Prostate gland (tissue), 2 donors: ENCODE data around the gene DOCK11.

Experiments
- POLR2A ChIP-seq: fragments of 450-650 bp; IDR thresholded peaks from one replicate; pipeline ENCODE4 v1.6.1; 2016; ENCODE audit warnings: antibody characterized with exemption, mild to moderate bottlenecking
- POLR2AphosphoS5 ChIP-seq: sonication (generic); formaldehyde crosslinking; IDR thresholded peaks from one replicate; pipeline ENCODE4 v1.6.1; 2017; ENCODE audit warnings: antibody characterized with exemption
- TF ChIP-seq, protein P1 (sequence below), 4 experiments: fragments of 200-600 bp in 2 of 4; fragments of 450-650 bp in 2 of 4; sonication (generic) in 2 of 4; IDR thresholded peaks; 1 replicate in 3 of 4; 2 replicates in 1 of 4; pipeline ENCODE4 v1.5.1; 2016 to 2019; ENCODE audit warnings: antibody characterized with exemption in 4 of 4, mild to moderate bottlenecking in 2 of 4, moderate library complexity in 2 of 4

GRCh38 chrX:118530219-118530911 lies 34.8 kb downstream of the DOCK11 start:
- TF ChIP-seq, protein P1, sequence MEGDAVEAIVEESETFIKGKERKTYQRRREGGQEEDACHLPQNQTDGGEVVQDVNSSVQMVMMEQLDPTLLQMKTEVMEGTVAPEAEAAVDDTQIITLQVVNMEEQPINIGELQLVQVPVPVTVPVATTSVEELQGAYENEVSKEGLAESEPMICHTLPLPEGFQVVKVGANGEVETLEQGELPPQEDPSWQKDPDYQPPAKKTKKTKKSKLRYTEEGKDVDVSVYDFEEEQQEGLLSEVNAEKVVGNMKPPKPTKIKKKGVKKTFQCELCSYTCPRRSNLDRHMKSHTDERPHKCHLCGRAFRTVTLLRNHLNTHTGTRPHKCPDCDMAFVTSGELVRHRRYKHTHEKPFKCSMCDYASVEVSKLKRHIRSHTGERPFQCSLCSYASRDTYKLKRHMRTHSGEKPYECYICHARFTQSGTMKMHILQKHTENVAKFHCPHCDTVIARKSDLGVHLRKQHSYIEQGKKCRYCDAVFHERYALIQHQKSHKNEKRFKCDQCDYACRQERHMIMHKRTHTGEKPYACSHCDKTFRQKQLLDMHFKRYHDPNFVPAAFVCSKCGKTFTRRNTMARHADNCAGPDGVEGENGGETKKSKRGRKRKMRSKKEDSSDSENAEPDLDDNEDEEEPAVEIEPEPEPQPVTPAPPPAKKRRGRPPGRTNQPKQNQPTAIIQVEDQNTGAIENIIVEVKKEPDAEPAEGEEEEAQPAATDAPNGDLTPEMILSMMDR (IDR thresholded peaks at IDR 0.05) = no peak
- TF ChIP-seq POLR2AphosphoS5 = no peak
- no peak for TF ChIP-seq POLR2A
